ENCODE results near the gene THSD4. TPM values are rescaled to one million over a fixed set of nuclear protein-coding genes. Genes with fewer than 3 reads are reported as not detected.
A peak's percentile ranks its signal among the peaks of the same experiment; 100 is the strongest.

The THSD4 gene
- total and polyA plus RNA-seq, 2 of the 4 experiments (the other 2 are of a cell fraction): 25.5 to 31.1 TPM

- TF ChIP-seq ELK1 (IDR thresholded peaks at IDR 0.05; ENCODE audit: borderline replicate concordance, low read depth, low read length): no peak
These were observed 34.6 kb downstream of the THSD4 start (continued) for GRCh38 chr15:71149646-71150557.

GRCh38 chr15:71151081-71151480 lies 35.8 kb downstream of the THSD4 start:
- no peak overlapping the region for H2BK5ac ChIP-seq (ENCODE audit: low read depth, low read length, poor library complexity, severe bottlenecking)
- peak; percentile 21 for ATAC-seq (ENCODE audit: low read depth)
- H3K4me2 ChIP-seq (ENCODE audit: low read depth, low read length): no peak overlapping the region
- H2AFZ ChIP-seq (replicated peaks; ENCODE audit: low read length, poor library complexity): no peak overlapping the region
- no peaks in the 10 kb centered on the region for H3K27me3 ChIP-seq (ENCODE audit: control insufficient read depth, insufficient read depth, low read length)
- intact Hi-C loops (cut with micrococcal nuclease) (no loop called here), in situ Hi-C loops (cut with MboI; ENCODE audit: low sequenced_read_pairs) (no loop called here), dilution Hi-C loops (cut with HindIII; ENCODE audit: low sequenced_read_pairs, unreplicated experiment) (no loop called here)
- no peak overlapping the region for H2AK9ac ChIP-seq (replicated peaks; ENCODE audit: low read depth, low read length, poor library complexity)
- H2BK120ac ChIP-seq (ENCODE audit: low read depth, low read length): no peak overlapping the region
- H3K14ac ChIP-seq (replicated peaks; ENCODE audit: low read depth, low read length): no peak overlapping the region
- peak; percentile 51 for DNase-seq
- CTCF ChIA-PET: no interaction called here
- H3K4me1 ChIP-seq (ENCODE audit: control insufficient read depth, insufficient read depth, low read length): peaks cover 19% of the 10 kb centered on the region
- H3K4me3 ChIP-seq (ENCODE audit: insufficient read depth, low read depth, low read length): no peak overlapping the region
- no peaks in the 10 kb centered on the region for H3K9me3 ChIP-seq (ENCODE audit: control insufficient read depth, insufficient read depth, low read length)
- H4K8ac ChIP-seq (ENCODE audit: low read depth in 2 of 2, low read length in 2 of 2): no peak overlapping the region; a peak in 1 of 4 replicates
- no peak overlapping the region for H2AK5ac ChIP-seq (ENCODE audit: low read depth, low read length)
- no peak overlapping the region for H2BK20ac ChIP-seq (ENCODE audit: low read depth, low read length)
- BruUV-seq (replicated peaks): no TSS peak
- TF ChIP-seq MXI1 (IDR thresholded peaks at IDR 0.05; ENCODE audit: borderline replicate concordance, low read depth, low read length): no peak
- no peak for TF ChIP-seq NFE2L2 (IDR thresholded peaks at IDR 0.05; ENCODE audit: low read depth, low read length)
- no peak for TF ChIP-seq SMC3 (IDR thresholded peaks at IDR 0.05; ENCODE audit: low read depth, low read length)
- TF ChIP-seq CHD1 (IDR thresholded peaks at IDR 0.05; ENCODE audit: low read depth, low read length): no peak
- TF ChIP-seq FOS (IDR thresholded peaks at IDR 0.05; ENCODE audit: low read depth, low read length): no peak
- H4K20me1 ChIP-seq (ENCODE audit: insufficient read depth, low read length): peaks cover 10% of the 10 kb centered on the region; the same call in 1 of the 2 replicates
- no peak overlapping the region for H3K23ac ChIP-seq (ENCODE audit: low read depth, low read length)
- no peak overlapping the region for H4K5ac ChIP-seq (ENCODE audit: low read depth, low read length)
- H4K91ac ChIP-seq (ENCODE audit: insufficient read depth, low read depth, low read length): no peak overlapping the region
- H3K36me3 ChIP-seq (ENCODE audit: control insufficient read depth, insufficient read depth, low read length): peaks cover 21% of the 10 kb centered on the region
- H3K79me1 ChIP-seq (ENCODE audit: low read depth in 1 of 2, low read length in 2 of 2): peaks cover 15 to 65% of the 10 kb centered on the region in 2 experiments
- peaks cover 21% of the 10 kb centered on the region for H3K9me1 ChIP-seq (ENCODE audit: insufficient read depth, low read length)
- WGBS, 2 experiments (ENCODE audit: extremely low coverage in 2 of 2, insufficient read length in 1 of 2): no CpG with 5 or more reads among the region's 2 CpGs
- H2BK15ac ChIP-seq (ENCODE audit: low read depth, low read length): no peak overlapping the region
- H3K27ac ChIP-seq (ENCODE audit: insufficient read depth, low read length): no peak overlapping the region
- H3K4ac ChIP-seq (ENCODE audit: low read depth, low read length): no peak overlapping the region
- POLR2A ChIA-PET (ENCODE audit: unreplicated experiment): no interaction called here
- no peak overlapping the region for H3K56ac ChIP-seq (ENCODE audit: extremely low read depth, insufficient read depth, low read length)
- H3K18ac ChIP-seq (ENCODE audit: low read depth, low read length): no peak overlapping the region
- H3K9ac ChIP-seq (ENCODE audit: low read depth, low read length): no peak overlapping the region

Measured in IMR-90 (cell line).